Measurements from ENCODE around the gene WSB2.

The WSB2 gene

GRCh38 chr12:118061011-118061872 lies at the start of gene WSB2:
WSB2 (minus strand) TSS chr12:118061179; CDS start chr12:118061048, 131 bp downstream.
- Histone ChIP-seq H3K27ac (peak within 1 kb of the TSS; percentile 99), H3K36me3 (no peaks in the 10 kb centered on the region), H3K27me3 (no peaks in the 10 kb centered on the region), H3K4me1 (peaks cover 0 to 37% (median 18%) of the 10 kb centered on the region in 4 donors), H3K4me3 (peak within 1 kb of the TSS; percentile 85 to 96), H3K9me3 (no peaks in the 10 kb centered on the region)
- TF ChIP-seq, protein P1, sequence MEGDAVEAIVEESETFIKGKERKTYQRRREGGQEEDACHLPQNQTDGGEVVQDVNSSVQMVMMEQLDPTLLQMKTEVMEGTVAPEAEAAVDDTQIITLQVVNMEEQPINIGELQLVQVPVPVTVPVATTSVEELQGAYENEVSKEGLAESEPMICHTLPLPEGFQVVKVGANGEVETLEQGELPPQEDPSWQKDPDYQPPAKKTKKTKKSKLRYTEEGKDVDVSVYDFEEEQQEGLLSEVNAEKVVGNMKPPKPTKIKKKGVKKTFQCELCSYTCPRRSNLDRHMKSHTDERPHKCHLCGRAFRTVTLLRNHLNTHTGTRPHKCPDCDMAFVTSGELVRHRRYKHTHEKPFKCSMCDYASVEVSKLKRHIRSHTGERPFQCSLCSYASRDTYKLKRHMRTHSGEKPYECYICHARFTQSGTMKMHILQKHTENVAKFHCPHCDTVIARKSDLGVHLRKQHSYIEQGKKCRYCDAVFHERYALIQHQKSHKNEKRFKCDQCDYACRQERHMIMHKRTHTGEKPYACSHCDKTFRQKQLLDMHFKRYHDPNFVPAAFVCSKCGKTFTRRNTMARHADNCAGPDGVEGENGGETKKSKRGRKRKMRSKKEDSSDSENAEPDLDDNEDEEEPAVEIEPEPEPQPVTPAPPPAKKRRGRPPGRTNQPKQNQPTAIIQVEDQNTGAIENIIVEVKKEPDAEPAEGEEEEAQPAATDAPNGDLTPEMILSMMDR (IDR thresholded peaks at IDR 0.05): no peak
- intact Hi-C loops (cut with DNase I; ENCODE audit: low total_unique reads): no loop called here
- DNase-seq: peak; percentile 80 to 88

DNA sequence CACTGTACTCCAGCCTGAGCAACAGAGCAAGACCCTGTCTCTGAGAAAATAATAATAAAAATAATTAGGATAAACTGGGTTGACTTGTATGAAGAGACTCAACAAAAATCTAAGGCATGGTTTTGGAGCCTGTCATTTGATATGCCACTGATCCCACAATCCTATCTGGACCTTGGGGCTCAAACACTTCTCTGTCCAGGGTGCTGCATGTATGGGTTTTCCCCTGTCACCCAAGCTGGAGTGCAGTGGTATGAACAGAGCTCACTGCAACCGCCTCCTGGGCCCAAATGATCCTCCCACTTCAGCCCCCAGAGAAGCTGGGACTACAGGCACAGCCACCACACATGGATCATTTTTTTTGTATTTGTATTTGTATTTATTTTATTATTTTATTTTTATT lies 48.1 kb upstream of the WSB2 start:
- Histone ChIP-seq H3K36me3 (no peaks in the 10 kb centered on the region), H3K27ac (no peak overlapping the region), H3K27me3 (no peaks in the 10 kb centered on the region), H3K4me1 (peaks cover 0 to 7% (median 3%) of the 10 kb centered on the region in 4 donors), H3K9me3 (no peaks in the 10 kb centered on the region), H3K4me3 (no peak overlapping the region)
- no peak for DNase-seq
- TF ChIP-seq, protein P1 (IDR thresholded peaks at IDR 0.05): no peak
- intact Hi-C loops (cut with DNase I; ENCODE audit: low total_unique reads): no loop called here

GRCh38 chr12:118107694-118108093 lies 46.7 kb upstream of the WSB2 start:
- no peaks in the 10 kb centered on the region for H3K9me3 ChIP-seq
- H3K27ac ChIP-seq: no peak overlapping the region
- TF ChIP-seq, protein P1 (IDR thresholded peaks at IDR 0.05): no peak
- intact Hi-C loops (cut with DNase I; ENCODE audit: low total_unique reads): no loop called here
- no peaks in the 10 kb centered on the region for H3K27me3 ChIP-seq
- DNase-seq: no peak
- H3K36me3 ChIP-seq: no peaks in the 10 kb centered on the region
- H3K4me3 ChIP-seq: no peak overlapping the region
- H3K4me1 ChIP-seq: peaks cover 0 to 7% (median 4%) of the 10 kb centered on the region in 4 donors

DNA sequence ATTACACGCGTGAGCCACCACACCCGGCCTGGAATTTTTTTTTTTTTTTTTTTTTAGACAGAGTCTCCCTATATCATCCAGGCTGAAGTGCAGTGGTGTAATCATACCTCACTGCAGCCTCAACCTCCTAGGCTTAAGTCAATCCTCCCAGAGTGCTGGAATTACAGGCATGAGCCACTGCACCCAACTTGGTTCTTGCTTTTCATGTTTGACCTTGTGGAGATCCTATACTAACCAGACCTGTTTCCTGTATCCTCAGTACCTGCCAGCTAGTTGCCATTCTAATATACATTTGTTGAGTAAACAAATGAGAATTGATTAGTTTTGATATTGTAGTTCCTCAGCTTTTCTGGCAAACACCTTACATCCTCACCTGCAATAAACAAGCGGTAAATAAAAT lies 46.0 kb upstream of the WSB2 start:
- no peak overlapping the region for H3K27ac ChIP-seq
- intact Hi-C loops (cut with DNase I; ENCODE audit: low total_unique reads): no loop called here
- H3K9me3 ChIP-seq: no peaks in the 10 kb centered on the region
- H3K4me3 ChIP-seq: no peak overlapping the region
- TF ChIP-seq, protein P1 (IDR thresholded peaks at IDR 0.05): no peak
- no peaks in the 10 kb centered on the region for H3K36me3 ChIP-seq
- peaks cover 0 to 10% (median 4%) of the 10 kb centered on the region in 4 donors for H3K4me1 ChIP-seq
- DNase-seq: no peak
- no peaks in the 10 kb centered on the region for H3K27me3 ChIP-seq

DNA sequence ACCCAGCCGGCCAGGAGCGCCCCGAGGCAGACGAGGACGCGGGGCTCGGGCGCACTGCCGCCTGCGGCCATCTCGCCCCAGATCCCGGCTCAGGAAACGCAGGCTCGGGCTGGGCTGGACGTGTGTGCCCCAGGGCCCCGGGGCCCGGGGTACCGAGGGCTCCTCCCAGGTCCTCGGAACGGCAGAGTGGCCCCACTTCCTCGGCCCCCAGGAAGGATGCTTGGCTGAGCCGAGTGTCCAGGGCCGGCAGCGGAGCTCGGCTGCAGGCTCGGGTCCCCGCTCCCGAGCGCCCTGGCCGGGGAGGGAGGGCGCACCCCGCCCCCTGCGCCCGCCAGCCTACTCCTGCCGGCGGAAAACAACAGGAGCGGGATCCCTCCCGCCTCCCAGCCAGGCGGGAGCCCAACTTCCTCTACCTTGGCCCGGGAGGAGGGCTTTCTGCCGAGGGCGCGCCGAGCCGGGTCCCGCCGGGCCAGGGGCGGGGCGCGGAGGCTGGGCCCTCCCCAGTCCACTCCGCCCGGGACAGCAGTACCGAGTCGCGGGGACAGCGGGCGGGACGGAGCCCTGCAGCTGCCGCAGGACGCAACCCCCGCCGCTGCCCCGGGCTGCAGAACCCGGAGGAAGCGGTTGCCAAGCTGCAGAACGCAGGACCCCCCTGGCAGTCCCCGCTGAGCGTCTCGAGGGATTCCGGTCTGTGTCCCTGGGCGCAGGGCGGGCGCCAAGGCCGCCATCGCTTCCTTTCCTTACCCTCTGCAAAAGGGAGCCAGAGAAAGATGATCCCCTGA lies 42.8 kb upstream of the WSB2 start, which contains the start of gene VSIG10:
VSIG10 (minus strand) TSS at position 411 of the 782 bp plus-strand sequence; CDS start at position 71, 340 bp downstream.
- H3K4me1 ChIP-seq: peaks cover 0 to 10% (median 4%) of the 10 kb centered on the region in 4 donors
- TF ChIP-seq, protein P1 (IDR thresholded peaks at IDR 0.05): no peak
- peak; percentile 71 to 85 for DNase-seq
- H3K36me3 ChIP-seq: no peaks in the 10 kb centered on the region
- intact Hi-C loops (cut with DNase I; ENCODE audit: low total_unique reads): no loop called here
- peak within 1 kb of the TSS; percentile 68 to 85 for H3K4me3 ChIP-seq
- H3K27me3 ChIP-seq: no peaks in the 10 kb centered on the region
- peak within 1 kb of the TSS; percentile 71 to 80 for H3K27ac ChIP-seq
- no peaks in the 10 kb centered on the region for H3K9me3 ChIP-seq
